ENCODE measurements around the gene CHURC1. TPM values are rescaled to one million over a fixed set of nuclear protein-coding genes. Genes with fewer than 3 reads are reported as not detected.

The CHURC1 gene
- total RNA-seq, 1 experiment from 2014 or later, result 52.4 TPM

- no peaks in the 10 kb centered on the region for H3K9me3 Mint-ChIP-seq
- no peak for ATAC-seq
- DNase-seq (ENCODE audit: low spot score), result no peak
- H3K27ac Mint-ChIP-seq, result no peak overlapping the region
- H3K27me3 Mint-ChIP-seq (ENCODE audit: low read depth), result no peaks in the 10 kb centered on the region
- ChIA-PET POLR2A (no interaction called here), CTCF (no interaction called here)
- TF ChIP-seq TP53 (CRISPR knock-in tag; IDR thresholded peaks at IDR 0.05), result no peak
- no peak for TF ChIP-seq CTCF (IDR thresholded peaks at IDR 0.05)
- TF ChIP-seq, protein P1, sequence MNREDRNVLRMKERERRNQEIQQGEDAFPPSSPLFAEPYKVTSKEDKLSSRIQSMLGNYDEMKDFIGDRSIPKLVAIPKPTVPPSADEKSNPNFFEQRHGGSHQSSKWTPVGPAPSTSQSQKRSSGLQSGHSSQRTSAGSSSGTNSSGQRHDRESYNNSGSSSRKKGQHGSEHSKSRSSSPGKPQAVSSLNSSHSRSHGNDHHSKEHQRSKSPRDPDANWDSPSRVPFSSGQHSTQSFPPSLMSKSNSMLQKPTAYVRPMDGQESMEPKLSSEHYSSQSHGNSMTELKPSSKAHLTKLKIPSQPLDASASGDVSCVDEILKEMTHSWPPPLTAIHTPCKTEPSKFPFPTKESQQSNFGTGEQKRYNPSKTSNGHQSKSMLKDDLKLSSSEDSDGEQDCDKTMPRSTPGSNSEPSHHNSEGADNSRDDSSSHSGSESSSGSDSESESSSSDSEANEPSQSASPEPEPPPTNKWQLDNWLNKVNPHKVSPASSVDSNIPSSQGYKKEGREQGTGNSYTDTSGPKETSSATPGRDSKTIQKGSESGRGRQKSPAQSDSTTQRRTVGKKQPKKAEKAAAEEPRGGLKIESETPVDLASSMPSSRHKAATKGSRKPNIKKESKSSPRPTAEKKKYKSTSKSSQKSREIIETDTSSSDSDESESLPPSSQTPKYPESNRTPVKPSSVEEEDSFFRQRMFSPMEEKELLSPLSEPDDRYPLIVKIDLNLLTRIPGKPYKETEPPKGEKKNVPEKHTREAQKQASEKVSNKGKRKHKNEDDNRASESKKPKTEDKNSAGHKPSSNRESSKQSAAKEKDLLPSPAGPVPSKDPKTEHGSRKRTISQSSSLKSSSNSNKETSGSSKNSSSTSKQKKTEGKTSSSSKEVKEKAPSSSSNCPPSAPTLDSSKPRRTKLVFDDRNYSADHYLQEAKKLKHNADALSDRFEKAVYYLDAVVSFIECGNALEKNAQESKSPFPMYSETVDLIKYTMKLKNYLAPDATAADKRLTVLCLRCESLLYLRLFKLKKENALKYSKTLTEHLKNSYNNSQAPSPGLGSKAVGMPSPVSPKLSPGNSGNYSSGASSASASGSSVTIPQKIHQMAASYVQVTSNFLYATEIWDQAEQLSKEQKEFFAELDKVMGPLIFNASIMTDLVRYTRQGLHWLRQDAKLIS (CRISPR knock-in tag; IDR thresholded peaks at IDR 0.05; ENCODE audit: borderline replicate concordance), result no peak
- no peak for TF ChIP-seq PRDM15 (CRISPR knock-in tag; IDR thresholded peaks at IDR 0.05)
- TF ChIP-seq JUN (CRISPR knock-in tag; IDR thresholded peaks at IDR 0.05), result no peak
- TF ChIP-seq RELA (CRISPR knock-in tag; IDR thresholded peaks at IDR 0.05; ENCODE audit: borderline replicate concordance), result no peak
- no peak for TF ChIP-seq PRRX2 (CRISPR knock-in tag; IDR thresholded peaks at IDR 0.05)
- no peak for TF ChIP-seq ZBTB21 (CRISPR knock-in tag; IDR thresholded peaks at IDR 0.05; ENCODE audit: borderline replicate concordance)
- no peak for TF ChIP-seq ZNF416 (CRISPR knock-in tag; IDR thresholded peaks at IDR 0.05)
- TF ChIP-seq, protein P2, sequence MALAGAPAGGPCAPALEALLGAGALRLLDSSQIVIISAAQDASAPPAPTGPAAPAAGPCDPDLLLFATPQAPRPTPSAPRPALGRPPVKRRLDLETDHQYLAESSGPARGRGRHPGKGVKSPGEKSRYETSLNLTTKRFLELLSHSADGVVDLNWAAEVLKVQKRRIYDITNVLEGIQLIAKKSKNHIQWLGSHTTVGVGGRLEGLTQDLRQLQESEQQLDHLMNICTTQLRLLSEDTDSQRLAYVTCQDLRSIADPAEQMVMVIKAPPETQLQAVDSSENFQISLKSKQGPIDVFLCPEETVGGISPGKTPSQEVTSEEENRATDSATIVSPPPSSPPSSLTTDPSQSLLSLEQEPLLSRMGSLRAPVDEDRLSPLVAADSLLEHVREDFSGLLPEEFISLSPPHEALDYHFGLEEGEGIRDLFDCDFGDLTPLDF (CRISPR knock-in tag; IDR thresholded peaks at IDR 0.05), result no peak
- TF ChIP-seq, protein P3, sequence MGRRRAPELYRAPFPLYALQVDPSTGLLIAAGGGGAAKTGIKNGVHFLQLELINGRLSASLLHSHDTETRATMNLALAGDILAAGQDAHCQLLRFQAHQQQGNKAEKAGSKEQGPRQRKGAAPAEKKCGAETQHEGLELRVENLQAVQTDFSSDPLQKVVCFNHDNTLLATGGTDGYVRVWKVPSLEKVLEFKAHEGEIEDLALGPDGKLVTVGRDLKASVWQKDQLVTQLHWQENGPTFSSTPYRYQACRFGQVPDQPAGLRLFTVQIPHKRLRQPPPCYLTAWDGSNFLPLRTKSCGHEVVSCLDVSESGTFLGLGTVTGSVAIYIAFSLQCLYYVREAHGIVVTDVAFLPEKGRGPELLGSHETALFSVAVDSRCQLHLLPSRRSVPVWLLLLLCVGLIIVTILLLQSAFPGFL (CRISPR knock-in tag; IDR thresholded peaks at IDR 0.05; ENCODE audit: borderline replicate concordance), result no peak
- peaks cover 29% of the 10 kb centered on the region for H3K36me3 Mint-ChIP-seq
- no peak overlapping the region for H3K4me3 Mint-ChIP-seq
- no peaks in the 10 kb centered on the region for H3K4me1 Mint-ChIP-seq
These were observed 20.2 kb downstream of the CHURC1 start for GRCh38 chr14:64934338-64934929.

DNA sequence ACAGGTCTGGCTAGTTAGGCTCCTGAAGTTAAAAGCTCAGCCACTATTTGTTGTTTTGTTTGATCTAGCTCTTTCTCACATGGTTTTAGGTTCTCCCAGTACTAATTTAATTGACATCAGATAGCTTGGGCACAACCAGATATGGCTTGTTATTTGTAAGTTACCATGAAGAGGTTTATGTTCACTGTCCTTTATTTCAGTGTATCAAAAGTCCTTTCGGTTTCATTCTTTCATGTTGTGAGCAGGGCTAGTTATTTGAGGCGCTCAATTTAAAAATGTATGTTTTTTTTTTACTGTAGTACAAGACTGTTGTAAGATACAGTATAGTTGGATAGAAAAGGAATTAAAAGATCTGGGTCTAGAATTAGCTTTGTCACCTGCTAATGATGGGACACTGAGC is 21.3 kb downstream of the CHURC1 start:
- H3K9me3 Mint-ChIP-seq, result no peaks in the 10 kb centered on the region
- POLR2A ChIA-PET, result no interaction called here
- no peaks in the 10 kb centered on the region for H3K27me3 Mint-ChIP-seq (ENCODE audit: low read depth)
- ATAC-seq (no peak), DNase-seq (ENCODE audit: low spot score) (no peak)
- H3K36me3 Mint-ChIP-seq, result peaks cover 31% of the 10 kb centered on the region
- H3K4me3 Mint-ChIP-seq, result no peak overlapping the region
- H3K27ac Mint-ChIP-seq, result no peak overlapping the region
- H3K4me1 Mint-ChIP-seq, result no peaks in the 10 kb centered on the region
- CTCF ChIA-PET, result interaction anchor here (2.1 kb wide), 1 partner anchor 25 kb away, joined by 7 read pairs; no protein-coding TSS in a partner anchor
- TF ChIP-seq PRRX2 (CRISPR knock-in tag; IDR thresholded peaks at IDR 0.05) (no peak), ZNF232 (CRISPR knock-in tag; IDR thresholded peaks at IDR 0.05) (no peak), NR1H2 (CRISPR knock-in tag; IDR thresholded peaks at IDR 0.05) (no peak), FOXK1 (CRISPR knock-in tag; IDR thresholded peaks at IDR 0.05) (no peak), JUN (CRISPR knock-in tag; IDR thresholded peaks at IDR 0.05) (no peak), IRF2 (CRISPR knock-in tag; IDR thresholded peaks at IDR 0.05; ENCODE audit: borderline replicate concordance, low read depth) (no peak), ZNF219 (CRISPR knock-in tag; IDR thresholded peaks at IDR 0.05; ENCODE audit: borderline replicate concordance) (no peak), ELF4 (CRISPR knock-in tag; IDR thresholded peaks at IDR 0.05; ENCODE audit: low read depth) (no peak)
- TF ChIP-seq, protein P4, sequence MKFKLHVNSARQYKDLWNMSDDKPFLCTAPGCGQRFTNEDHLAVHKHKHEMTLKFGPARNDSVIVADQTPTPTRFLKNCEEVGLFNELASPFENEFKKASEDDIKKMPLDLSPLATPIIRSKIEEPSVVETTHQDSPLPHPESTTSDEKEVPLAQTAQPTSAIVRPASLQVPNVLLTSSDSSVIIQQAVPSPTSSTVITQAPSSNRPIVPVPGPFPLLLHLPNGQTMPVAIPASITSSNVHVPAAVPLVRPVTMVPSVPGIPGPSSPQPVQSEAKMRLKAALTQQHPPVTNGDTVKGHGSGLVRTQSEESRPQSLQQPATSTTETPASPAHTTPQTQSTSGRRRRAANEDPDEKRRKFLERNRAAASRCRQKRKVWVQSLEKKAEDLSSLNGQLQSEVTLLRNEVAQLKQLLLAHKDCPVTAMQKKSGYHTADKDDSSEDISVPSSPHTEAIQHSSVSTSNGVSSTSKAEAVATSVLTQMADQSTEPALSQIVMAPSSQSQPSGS (CRISPR knock-in tag; IDR thresholded peaks at IDR 0.05; ENCODE audit: borderline replicate concordance, low read depth), result no peak
- TF ChIP-seq, protein P2 (CRISPR knock-in tag; IDR thresholded peaks at IDR 0.05), result no peak
